B cell (primary cell): ENCODE results near the gene IRX6.

Experiments used
- CTCF ChIP-seq: fragments of 200-600 bp; IDR thresholded peaks from one replicate; pipeline ENCODE4 v1.8.0; 2022; ENCODE audit warnings: antibody characterized with exemption, mild to moderate bottlenecking
- EZH2 ChIP-seq: IDR thresholded peaks from 2 replicates; pipeline ENCODE4 v1.6.1; 2012; ENCODE audit warnings: borderline replicate concordance, low read depth, mild to moderate bottlenecking, moderate library complexity, low read length; ENCODE audit not compliant: insufficient read depth, poor library complexity, severe bottlenecking

- TF ChIP-seq EZH2 (no peak), CTCF (no peak)
These were observed 27.9 kb downstream of the IRX6 start for GRCh38 chr16:55351936-55352335.
